ENCODE data around the gene ZNF496.
"Not testable (repeated sequence)": the region's sequence is repeated elsewhere in the genome, so short reads cannot be mapped to it uniquely, and the experiment has no call there.

ZNF496 gene

GRCh38 chr1:247331525-247332214 is at the start of gene ZNF496:
ZNF496 (minus strand) TSS chr1:247331867; CDS start chr1:247329578, 2,289 bp downstream.
- peak; percentile 77 to 89 for DNase-seq (ENCODE audit: low read depth in 2 of 2)
- no peak for TF ChIP-seq CTCF (IDR thresholded peaks at IDR 0.05; ENCODE audit: low read depth, low read length)

GRCh38 chr1:247378334-247379073 is 46.8 kb upstream of the ZNF496 start:
- H3K4me3 ChIP-seq (replicated peaks in 1 of 2; ENCODE audit: low read depth in 2 of 2, low read length in 2 of 2), result no peak overlapping the region
- no peak for DNase-seq (ENCODE audit: low read depth in 2 of 2)
- TF ChIP-seq CTCF (IDR thresholded peaks at IDR 0.05; ENCODE audit: low read depth, low read length), result no peak

More at GRCh38 chr1:247331525-247332214, at the start of gene ZNF496:
- H3K4me3 ChIP-seq (replicated peaks in 1 of 2; ENCODE audit: low read depth in 2 of 2, low read length in 2 of 2), result peak within 1 kb of the TSS; percentile 82 to 91

- DNase-seq (ENCODE audit: low read depth in 2 of 2); H3K4me3 ChIP-seq (replicated peaks in 1 of 2; ENCODE audit: low read depth in 2 of 2, low read length in 2 of 2): not testable (repeated sequence)
Measured at GRCh38 chr1:247377656-247378055, 46.0 kb upstream of the ZNF496 start.

GRCh38 chr1:247376659-247377058 is 45.0 kb upstream of the ZNF496 start:
- no peak overlapping the region for H3K4me3 ChIP-seq (replicated peaks in 1 of 2; ENCODE audit: low read depth in 2 of 2, low read length in 2 of 2)
- TF ChIP-seq CTCF (IDR thresholded peaks at IDR 0.05; ENCODE audit: low read depth, low read length), result no peak
- DNase-seq (ENCODE audit: low read depth in 2 of 2), result no peak

GRCh38 chr1:247375747-247376146 is 44.1 kb upstream of the ZNF496 start:
- no peak for TF ChIP-seq CTCF (IDR thresholded peaks at IDR 0.05; ENCODE audit: low read depth, low read length)
- DNase-seq (ENCODE audit: low read depth in 2 of 2), result no peak
- no peak overlapping the region for H3K4me3 ChIP-seq (replicated peaks in 1 of 2; ENCODE audit: low read depth in 2 of 2, low read length in 2 of 2)

- H3K4me3 ChIP-seq (replicated peaks in 1 of 2; ENCODE audit: low read depth in 2 of 2, low read length in 2 of 2); DNase-seq (ENCODE audit: low read depth in 2 of 2): not testable (repeated sequence)
Measured at GRCh38 chr1:247374651-247375334, 43.1 kb upstream of the ZNF496 start.

- H3K4me3 ChIP-seq (replicated peaks in 1 of 2; ENCODE audit: low read depth in 2 of 2, low read length in 2 of 2), result peak overlapping the region in 1 of 2 donors; percentile 24
Measured at GRCh38 chr1:247373721-247374141, 42.1 kb upstream of the ZNF496 start.

More at GRCh38 chr1:247373721-247374141, 42.1 kb upstream of the ZNF496 start:
- DNase-seq (ENCODE audit: low read depth in 2 of 2), result peak; percentile 52 to 60
- TF ChIP-seq CTCF (IDR thresholded peaks at IDR 0.05; ENCODE audit: low read depth, low read length), result peak; percentile 64

Measured in cardiac fibroblast (primary cell).